HepG2 (cell line): ENCODE data around the gene RRP12. TPM values are rescaled to one million over a fixed set of nuclear protein-coding genes. Genes with fewer than 3 reads are reported as not detected.
A peak's percentile ranks its signal among the peaks of the same experiment; 100 is the strongest.

Experiments
- BORCS8-MEF2B ChIP-seq: sonication (generic); formaldehyde crosslinking; IDR thresholded peaks from 2 replicates; pipeline ENCODE4 v1.8.0; 2022; ENCODE audit warnings: mild to moderate bottlenecking, missing genetic modification reagents
- DPF2 ChIP-seq: sonication (generic); formaldehyde crosslinking; IDR thresholded peaks from 2 replicates; pipeline ENCODE4 v1.4.0; 2020; ENCODE audit warnings: mild to moderate bottlenecking, low read depth, missing genetic modification reagents, borderline replicate concordance
- IKZF1 ChIP-seq: fragments of 450-650 bp; IDR thresholded peaks from 2 replicates; pipeline ENCODE4 v1.7.1; 2016
- ISX ChIP-seq: sonication (generic); formaldehyde crosslinking; conservative IDR thresholded peaks from 2 replicates; pipeline ENCODE4 v1.5.0; 2020; ENCODE audit warnings: missing genetic modification reagents
- NFATC3 ChIP-seq: sonication (generic); formaldehyde crosslinking; IDR thresholded peaks from 2 replicates; pipeline ENCODE4 v1.5.1; 2020; ENCODE audit warnings: mild to moderate bottlenecking, missing genetic modification reagents
- NFKB2 ChIP-seq: sonication (generic); formaldehyde crosslinking; IDR thresholded peaks from 2 replicates; pipeline ENCODE4 v1.4.0; 2020; ENCODE audit warnings: missing genetic modification reagents, borderline replicate concordance
- PAF1 ChIP-seq: IDR thresholded peaks from 2 replicates; pipeline ENCODE4 v1.6.1; 2016; ENCODE audit warnings: missing genetic modification reagents, missing compliant biosample characterization
- RCOR2 ChIP-seq: IDR thresholded peaks from 2 replicates; pipeline ENCODE4 v1.6.1; 2016; ENCODE audit warnings: missing biosample characterization, missing genetic modification reagents
- SALL1 ChIP-seq: sonication (generic); formaldehyde crosslinking; IDR thresholded peaks from 2 replicates; pipeline ENCODE4 v1.8.0; 2022; ENCODE audit warnings: mild to moderate bottlenecking, missing genetic modification reagents
- ZNF101 ChIP-seq: sonication (generic); formaldehyde crosslinking; IDR thresholded peaks from 2 replicates; pipeline ENCODE4 v1.4.0; 2020; ENCODE audit warnings: mild to moderate bottlenecking, low read depth, missing genetic modification reagents, borderline replicate concordance
- ZNF660 ChIP-seq: sonication (generic); formaldehyde crosslinking; IDR thresholded peaks from 2 replicates; pipeline ENCODE4 v1.5.1; 2020; ENCODE audit warnings: mild to moderate bottlenecking, low read depth, missing genetic modification reagents, borderline replicate concordance
- polyA plus RNA-seq, 8 experiments: library from polyadenylated mRNA; depleted of rRNA in 3 of 8; stranded (reverse) in 7 of 8; unstranded in 1 of 8; fragments of >200 nt; fragmentation: Illumina TruSeq in 4 of 8; extraction: Trizol in 4 of 8; gene quantifications; 2 replicates each; pipeline versions ENCODE4 v1.2.1 to v1.2.3, GENCODE V29; 2011 to 2016; ENCODE audit warnings: low read depth in 4 of 8, missing spikeins in 1 of 8, mixed read lengths in 1 of 8; ENCODE audit not compliant: insufficient read depth in 1 of 8
- total RNA-seq, 5 experiments: library from RNA; depleted of rRNA; stranded (reverse); fragments of >200 nt; fragmentation: Illumina TruSeq; extraction: Trizol; gene quantifications; 2 replicates each; pipeline ENCODE4 v1.2.3, GENCODE V29; 2016; ENCODE audit warnings: low read depth in 1 of 5
- TF ChIP-seq, protein P1 (sequence below): sonication (generic); formaldehyde crosslinking; IDR thresholded peaks from 2 replicates; pipeline ENCODE4 v1.4.0; 2020; ENCODE audit warnings: missing genetic modification reagents
- TF ChIP-seq, protein P2 (sequence below): sonication (generic); formaldehyde crosslinking; IDR thresholded peaks from 2 replicates; pipeline ENCODE4 v1.4.0; 2020; ENCODE audit warnings: mild to moderate bottlenecking, missing genetic modification reagents, borderline replicate concordance
- TF ChIP-seq, protein P3 (sequence below): sonication (generic); formaldehyde crosslinking; conservative IDR thresholded peaks from 2 replicates; pipeline ENCODE4 v1.8.0; 2022; ENCODE audit warnings: missing genetic modification reagents
- TF ChIP-seq, protein P4 (sequence below): sonication (generic); formaldehyde crosslinking; IDR thresholded peaks from 2 replicates; pipeline ENCODE4 v1.4.0; 2020; ENCODE audit warnings: missing genetic modification reagents
- TF ChIP-seq, protein P5 (sequence below): sonication (generic); formaldehyde crosslinking; IDR thresholded peaks from 2 replicates; pipeline ENCODE4 v1.8.1; 2023; ENCODE audit warnings: mild to moderate bottlenecking, missing genetic modification reagents

Gene RRP12
- total and polyA plus RNA-seq, 2 of the 13 experiments (the other 11 are each of a cell fraction or from before 2014, with no cell fraction given), result 13.2 to 39.4 TPM

DNA sequence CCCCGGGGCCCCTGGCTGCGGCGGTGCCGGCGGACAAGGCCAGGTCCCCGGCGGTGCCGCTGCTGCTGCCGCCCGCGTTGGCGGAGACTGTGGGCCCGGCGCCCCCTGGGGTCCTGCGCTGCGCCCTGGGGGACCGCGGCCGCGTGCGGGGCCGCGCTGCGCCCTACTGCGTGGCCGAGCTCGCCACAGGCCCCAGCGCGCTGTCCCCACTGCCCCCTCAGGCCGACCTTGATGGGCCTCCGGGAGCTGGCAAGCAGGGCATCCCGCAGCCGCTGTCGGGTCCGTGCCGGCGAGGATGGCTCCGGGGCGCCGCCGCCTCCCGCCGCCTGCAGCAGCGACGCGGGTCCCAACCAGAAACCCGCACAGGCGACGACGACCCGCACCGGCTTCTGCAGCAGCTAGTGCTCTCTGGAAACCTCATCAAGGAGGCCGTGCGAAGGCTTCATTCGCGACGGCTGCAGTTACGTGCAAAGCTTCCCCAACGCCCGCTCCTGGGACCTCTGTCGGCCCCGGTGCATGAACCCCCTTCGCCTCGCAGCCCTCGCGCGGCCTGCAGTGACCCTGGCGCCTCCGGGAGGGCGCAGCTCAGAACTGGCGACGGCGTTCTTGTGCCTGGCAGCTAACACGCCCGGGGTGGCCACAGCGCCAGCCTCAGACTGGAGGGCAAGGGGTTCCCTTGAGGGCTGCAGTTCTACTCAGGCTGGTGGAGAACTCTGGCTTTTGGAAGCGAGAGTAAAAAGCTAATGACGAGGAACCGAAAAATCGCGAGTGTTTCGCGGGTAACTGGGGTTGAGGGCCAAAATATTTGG, 81.3 kb downstream of the RRP12 start (continued):
- TF ChIP-seq, protein P1, sequence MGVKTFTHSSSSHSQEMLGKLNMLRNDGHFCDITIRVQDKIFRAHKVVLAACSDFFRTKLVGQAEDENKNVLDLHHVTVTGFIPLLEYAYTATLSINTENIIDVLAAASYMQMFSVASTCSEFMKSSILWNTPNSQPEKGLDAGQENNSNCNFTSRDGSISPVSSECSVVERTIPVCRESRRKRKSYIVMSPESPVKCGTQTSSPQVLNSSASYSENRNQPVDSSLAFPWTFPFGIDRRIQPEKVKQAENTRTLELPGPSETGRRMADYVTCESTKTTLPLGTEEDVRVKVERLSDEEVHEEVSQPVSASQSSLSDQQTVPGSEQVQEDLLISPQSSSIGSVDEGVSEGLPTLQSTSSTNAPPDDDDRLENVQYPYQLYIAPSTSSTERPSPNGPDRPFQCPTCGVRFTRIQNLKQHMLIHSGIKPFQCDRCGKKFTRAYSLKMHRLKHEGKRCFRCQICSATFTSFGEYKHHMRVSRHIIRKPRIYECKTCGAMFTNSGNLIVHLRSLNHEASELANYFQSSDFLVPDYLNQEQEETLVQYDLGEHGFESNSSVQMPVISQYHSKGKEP (CRISPR knock-in tag), result no peak
- TF ChIP-seq, protein P2, sequence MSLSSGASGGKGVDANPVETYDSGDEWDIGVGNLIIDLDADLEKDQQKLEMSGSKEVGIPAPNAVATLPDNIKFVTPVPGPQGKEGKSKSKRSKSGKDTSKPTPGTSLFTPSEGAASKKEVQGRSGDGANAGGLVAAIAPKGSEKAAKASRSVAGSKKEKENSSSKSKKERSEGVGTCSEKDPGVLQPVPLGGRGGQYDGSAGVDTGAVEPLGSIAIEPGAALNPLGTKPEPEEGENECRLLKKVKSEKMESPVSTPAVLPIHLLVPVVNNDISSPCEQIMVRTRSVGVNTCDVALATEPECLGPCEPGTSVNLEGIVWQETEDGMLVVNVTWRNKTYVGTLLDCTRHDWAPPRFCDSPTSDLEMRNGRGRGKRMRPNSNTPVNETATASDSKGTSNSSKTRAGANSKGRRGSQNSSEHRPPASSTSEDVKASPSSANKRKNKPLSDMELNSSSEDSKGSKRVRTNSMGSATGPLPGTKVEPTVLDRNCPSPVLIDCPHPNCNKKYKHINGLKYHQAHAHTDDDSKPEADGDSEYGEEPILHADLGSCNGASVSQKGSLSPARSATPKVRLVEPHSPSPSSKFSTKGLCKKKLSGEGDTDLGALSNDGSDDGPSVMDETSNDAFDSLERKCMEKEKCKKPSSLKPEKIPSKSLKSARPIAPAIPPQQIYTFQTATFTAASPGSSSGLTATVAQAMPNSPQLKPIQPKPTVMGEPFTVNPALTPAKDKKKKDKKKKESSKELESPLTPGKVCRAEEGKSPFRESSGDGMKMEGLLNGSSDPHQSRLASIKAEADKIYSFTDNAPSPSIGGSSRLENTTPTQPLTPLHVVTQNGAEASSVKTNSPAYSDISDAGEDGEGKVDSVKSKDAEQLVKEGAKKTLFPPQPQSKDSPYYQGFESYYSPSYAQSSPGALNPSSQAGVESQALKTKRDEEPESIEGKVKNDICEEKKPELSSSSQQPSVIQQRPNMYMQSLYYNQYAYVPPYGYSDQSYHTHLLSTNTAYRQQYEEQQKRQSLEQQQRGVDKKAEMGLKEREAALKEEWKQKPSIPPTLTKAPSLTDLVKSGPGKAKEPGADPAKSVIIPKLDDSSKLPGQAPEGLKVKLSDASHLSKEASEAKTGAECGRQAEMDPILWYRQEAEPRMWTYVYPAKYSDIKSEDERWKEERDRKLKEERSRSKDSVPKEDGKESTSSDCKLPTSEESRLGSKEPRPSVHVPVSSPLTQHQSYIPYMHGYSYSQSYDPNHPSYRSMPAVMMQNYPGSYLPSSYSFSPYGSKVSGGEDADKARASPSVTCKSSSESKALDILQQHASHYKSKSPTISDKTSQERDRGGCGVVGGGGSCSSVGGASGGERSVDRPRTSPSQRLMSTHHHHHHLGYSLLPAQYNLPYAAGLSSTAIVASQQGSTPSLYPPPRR (CRISPR knock-in tag), result no peak
- no peak for TF ChIP-seq NFATC3
- TF ChIP-seq SALL1 (CRISPR knock-in tag), result 0 out of 2 replicates have a peak, but pooled peaks have one; percentile 27
- TF ChIP-seq PAF1, result no peak
- TF ChIP-seq RCOR2 (CRISPR knock-in tag), result no peak
- TF ChIP-seq IKZF1, result no peak
- no peak for TF ChIP-seq ZNF660
- TF ChIP-seq, protein P3, sequence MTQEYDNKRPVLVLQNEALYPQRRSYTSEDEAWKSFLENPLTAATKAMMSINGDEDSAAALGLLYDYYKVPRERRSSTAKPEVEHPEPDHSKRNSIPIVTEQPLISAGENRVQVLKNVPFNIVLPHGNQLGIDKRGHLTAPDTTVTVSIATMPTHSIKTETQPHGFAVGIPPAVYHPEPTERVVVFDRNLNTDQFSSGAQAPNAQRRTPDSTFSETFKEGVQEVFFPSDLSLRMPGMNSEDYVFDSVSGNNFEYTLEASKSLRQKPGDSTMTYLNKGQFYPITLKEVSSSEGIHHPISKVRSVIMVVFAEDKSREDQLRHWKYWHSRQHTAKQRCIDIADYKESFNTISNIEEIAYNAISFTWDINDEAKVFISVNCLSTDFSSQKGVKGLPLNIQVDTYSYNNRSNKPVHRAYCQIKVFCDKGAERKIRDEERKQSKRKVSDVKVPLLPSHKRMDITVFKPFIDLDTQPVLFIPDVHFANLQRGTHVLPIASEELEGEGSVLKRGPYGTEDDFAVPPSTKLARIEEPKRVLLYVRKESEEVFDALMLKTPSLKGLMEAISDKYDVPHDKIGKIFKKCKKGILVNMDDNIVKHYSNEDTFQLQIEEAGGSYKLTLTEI (CRISPR knock-in tag), result no peak
- no peak for TF ChIP-seq DPF2
- 0 out of 2 replicates have a peak, but pooled peaks have one; percentile 20 for TF ChIP-seq BORCS8-MEF2B (CRISPR knock-in tag)
- TF ChIP-seq ZNF101 (CRISPR knock-in tag), result no peak
- TF ChIP-seq, protein P4, sequence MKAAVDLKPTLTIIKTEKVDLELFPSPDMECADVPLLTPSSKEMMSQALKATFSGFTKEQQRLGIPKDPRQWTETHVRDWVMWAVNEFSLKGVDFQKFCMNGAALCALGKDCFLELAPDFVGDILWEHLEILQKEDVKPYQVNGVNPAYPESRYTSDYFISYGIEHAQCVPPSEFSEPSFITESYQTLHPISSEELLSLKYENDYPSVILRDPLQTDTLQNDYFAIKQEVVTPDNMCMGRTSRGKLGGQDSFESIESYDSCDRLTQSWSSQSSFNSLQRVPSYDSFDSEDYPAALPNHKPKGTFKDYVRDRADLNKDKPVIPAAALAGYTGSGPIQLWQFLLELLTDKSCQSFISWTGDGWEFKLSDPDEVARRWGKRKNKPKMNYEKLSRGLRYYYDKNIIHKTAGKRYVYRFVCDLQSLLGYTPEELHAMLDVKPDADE (CRISPR knock-in tag), result no peak
- TF ChIP-seq NFKB2, result no peak
- TF ChIP-seq, protein P5, sequence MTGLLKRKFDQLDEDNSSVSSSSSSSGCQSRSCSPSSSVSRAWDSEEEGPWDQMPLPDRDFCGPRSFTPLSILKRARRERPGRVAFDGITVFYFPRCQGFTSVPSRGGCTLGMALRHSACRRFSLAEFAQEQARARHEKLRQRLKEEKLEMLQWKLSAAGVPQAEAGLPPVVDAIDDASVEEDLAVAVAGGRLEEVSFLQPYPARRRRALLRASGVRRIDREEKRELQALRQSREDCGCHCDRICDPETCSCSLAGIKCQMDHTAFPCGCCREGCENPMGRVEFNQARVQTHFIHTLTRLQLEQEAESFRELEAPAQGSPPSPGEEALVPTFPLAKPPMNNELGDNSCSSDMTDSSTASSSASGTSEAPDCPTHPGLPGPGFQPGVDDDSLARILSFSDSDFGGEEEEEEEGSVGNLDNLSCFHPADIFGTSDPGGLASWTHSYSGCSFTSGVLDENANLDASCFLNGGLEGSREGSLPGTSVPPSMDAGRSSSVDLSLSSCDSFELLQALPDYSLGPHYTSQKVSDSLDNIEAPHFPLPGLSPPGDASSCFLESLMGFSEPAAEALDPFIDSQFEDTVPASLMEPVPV (CRISPR knock-in tag), result 0 out of 2 replicates have a peak, but pooled peaks have one; percentile 52
- TF ChIP-seq ISX (CRISPR knock-in tag), result no peak
